HUES64 (cell line): Measurements from ENCODE around the gene HGS.

Experiments used
- H3K27ac ChIP-seq: 2 replicates; pipeline ENCODE4 v1.7.0; 2013; ENCODE audit warnings: low read depth, low read length, inconsistent platforms
- H3K27me3 ChIP-seq: 2 replicates; pipeline ENCODE4 v1.6.1; 2013; ENCODE audit warnings: mild to moderate bottlenecking, low read length; ENCODE audit not compliant: insufficient read depth
- H3K36me3 ChIP-seq: 2 replicates; pipeline ENCODE4 v1.6.1; 2013; ENCODE audit warnings: mild to moderate bottlenecking, low read length; ENCODE audit not compliant: insufficient read depth
- H3K4me1 ChIP-seq: 2 replicates; pipeline ENCODE4 v1.6.1; 2013; ENCODE audit warnings: mild to moderate bottlenecking, low read length, moderate library complexity; ENCODE audit not compliant: insufficient read depth
- H3K4me3 ChIP-seq: 2 replicates; pipeline ENCODE4 v1.5.1; 2013; ENCODE audit warnings: mild to moderate bottlenecking, low read length, moderate library complexity
- H3K9ac ChIP-seq: 2 replicates; pipeline ENCODE4 v1.6.1; 2013; ENCODE audit warnings: mild to moderate bottlenecking, low read depth, low read length
- H3K9me3 ChIP-seq: 2 replicates; pipeline ENCODE4 v1.6.1; 2013; ENCODE audit warnings: low read depth, low read length; ENCODE audit not compliant: insufficient read depth
- WGBS: fragments of 150-250, 120-280 bp; methylation state at CpG from one replicate; pipeline ENCODE4 v1.1.7; 2013; ENCODE audit warnings: missing lambda C conversion rate; 5-methylcytosine and 5-hydroxymethylcytosine counted together

The HGS gene

DNA sequence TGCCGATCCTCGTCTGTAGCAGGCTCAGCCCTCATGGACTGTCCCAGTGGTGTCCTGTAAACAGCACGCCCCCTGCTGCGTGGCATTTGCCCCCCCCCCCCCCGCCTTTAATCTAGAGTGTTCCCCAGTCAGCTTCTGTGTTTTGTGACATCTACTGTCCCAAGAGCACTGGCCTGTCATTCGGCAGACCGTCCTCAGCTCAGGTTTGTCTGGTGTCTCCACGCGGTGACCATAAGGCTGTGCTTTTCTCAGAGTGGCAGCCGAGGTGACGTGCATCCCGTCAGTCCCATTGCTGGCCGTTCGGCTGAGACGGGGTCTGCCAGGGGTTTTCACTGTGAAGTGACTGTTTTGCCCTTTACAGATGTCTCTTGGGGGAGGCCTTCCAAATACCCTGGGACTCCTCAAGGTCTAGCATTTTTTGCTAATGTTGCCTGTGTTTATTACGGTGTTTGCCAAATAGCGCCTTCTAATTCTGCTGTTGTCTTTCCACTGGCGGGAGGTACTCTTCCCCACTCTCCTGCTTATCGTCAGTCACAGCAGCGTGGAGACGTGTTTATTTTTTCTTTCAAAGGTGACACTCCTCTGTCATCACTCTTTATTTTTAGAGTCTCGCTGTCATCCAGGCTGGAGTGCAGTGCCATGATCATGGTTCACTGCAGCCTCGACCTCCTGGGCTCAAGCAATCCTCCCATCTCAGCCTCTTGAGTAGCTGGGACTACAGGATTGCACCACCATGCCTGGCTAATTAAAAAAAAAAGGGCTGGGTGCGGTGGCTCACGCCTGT lies 13.6 kb downstream of the HGS start:
- no peaks in the 10 kb centered on the region for H3K4me1 ChIP-seq
- no peak overlapping the region for H3K4me3 ChIP-seq
- H3K36me3 ChIP-seq: peaks cover 84% of the 10 kb centered on the region
- H3K27me3 ChIP-seq: no peaks in the 10 kb centered on the region
- WGBS: 92% methylated on average over 24 of the region's 25 CpGs
- no peak overlapping the region for H3K27ac ChIP-seq
- no peaks in the 10 kb centered on the region for H3K9me3 ChIP-seq
- no peak overlapping the region for H3K9ac ChIP-seq

DNA sequence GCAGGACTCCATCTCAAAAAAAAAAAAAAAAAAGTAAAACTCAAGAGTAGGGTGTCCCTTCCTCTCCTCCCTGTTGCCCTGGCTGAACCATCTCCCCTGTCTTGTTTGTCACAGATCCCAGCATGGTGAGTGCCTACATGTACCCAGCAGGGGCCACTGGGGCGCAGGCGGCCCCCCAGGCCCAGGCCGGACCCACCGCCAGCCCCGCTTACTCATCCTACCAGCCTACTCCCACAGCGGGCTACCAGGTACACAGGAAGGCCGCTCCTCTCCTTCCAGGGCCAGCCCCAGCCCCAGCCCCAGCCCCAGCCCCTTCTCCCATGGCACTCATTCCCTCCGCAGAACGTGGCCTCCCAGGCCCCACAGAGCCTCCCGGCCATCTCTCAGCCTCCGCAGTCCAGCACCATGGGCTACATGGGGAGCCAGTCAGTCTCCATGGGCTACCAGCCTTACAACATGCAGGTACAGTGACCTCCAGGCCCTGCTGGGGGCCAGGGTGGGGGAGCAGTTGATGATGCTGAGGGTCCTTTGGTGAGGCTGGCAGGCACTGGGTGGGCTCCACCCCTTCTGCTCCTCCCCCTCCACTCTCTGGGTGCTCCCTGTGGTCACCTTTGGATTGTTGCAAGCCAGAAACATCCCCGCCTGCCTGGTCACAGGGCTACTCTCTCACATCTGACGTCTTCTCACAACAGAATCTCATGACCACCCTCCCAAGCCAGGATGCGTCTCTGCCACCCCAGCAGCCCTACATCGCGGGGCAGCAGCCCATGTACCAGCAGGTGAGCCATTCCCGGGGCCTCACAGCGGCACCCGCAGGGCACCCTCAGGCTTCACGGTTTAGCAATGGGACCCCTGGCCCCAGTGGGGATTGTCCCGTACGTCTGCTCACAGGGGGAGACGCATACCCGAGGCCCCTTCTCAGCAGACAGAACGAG lies 16.8 kb downstream of the HGS start:
- peak overlapping the region; percentile 98; the same call in 1 of the 2 replicates for H3K4me3 ChIP-seq

DNA sequence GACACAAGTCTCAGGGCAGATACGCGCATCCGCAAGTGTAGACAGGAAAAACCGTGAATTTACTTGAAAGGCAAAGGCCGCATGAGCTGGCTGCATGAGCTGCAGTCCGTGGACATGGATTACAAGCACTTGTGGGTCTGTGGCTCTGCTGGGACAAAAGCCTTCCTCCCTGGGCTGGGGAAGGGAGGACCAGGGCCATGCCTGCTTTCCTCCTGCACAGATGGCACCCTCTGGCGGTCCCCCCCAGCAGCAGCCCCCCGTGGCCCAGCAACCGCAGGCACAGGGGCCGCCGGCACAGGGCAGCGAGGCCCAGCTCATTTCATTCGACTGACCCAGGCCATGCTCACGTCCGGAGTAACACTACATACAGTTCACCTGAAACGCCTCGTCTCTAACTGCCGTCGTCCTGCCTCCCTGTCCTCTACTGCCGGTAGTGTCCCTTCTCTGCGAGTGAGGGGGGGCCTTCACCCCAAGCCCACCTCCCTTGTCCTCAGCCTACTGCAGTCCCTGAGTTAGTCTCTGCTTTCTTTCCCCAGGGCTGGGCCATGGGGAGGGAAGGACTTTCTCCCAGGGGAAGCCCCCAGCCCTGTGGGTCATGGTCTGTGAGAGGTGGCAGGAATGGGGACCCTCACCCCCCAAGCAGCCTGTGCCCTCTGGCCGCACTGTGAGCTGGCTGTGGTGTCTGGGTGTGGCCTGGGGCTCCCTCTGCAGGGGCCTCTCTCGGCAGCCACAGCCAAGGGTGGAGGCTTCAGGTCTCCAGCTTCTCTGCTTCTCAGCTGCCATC lies 17.7 kb downstream of the HGS start:
- 90% methylated on average over 23 of the region's 23 CpGs for WGBS
- H3K36me3 ChIP-seq: peaks cover 66% of the 10 kb centered on the region
- H3K9me3 ChIP-seq: no peaks in the 10 kb centered on the region
- H3K9ac ChIP-seq: peak overlapping the region; percentile 99
- H3K27ac ChIP-seq: no peak overlapping the region
- H3K4me3 ChIP-seq: peak overlapping the region; percentile 98
- no peaks in the 10 kb centered on the region for H3K4me1 ChIP-seq
- H3K27me3 ChIP-seq: no peaks in the 10 kb centered on the region

More for the DNA sequence above, 16.8 kb downstream of the HGS start:
- WGBS: 95% methylated on average over 25 of the region's 25 CpGs
- peaks cover 66% of the 10 kb centered on the region for H3K36me3 ChIP-seq
- no peak overlapping the region for H3K27ac ChIP-seq
- H3K4me1 ChIP-seq: no peaks in the 10 kb centered on the region
- no peaks in the 10 kb centered on the region for H3K9me3 ChIP-seq
- peak overlapping the region; percentile 99; the same call in 1 of the 2 replicates for H3K9ac ChIP-seq
- H3K27me3 ChIP-seq: no peaks in the 10 kb centered on the region

DNA sequence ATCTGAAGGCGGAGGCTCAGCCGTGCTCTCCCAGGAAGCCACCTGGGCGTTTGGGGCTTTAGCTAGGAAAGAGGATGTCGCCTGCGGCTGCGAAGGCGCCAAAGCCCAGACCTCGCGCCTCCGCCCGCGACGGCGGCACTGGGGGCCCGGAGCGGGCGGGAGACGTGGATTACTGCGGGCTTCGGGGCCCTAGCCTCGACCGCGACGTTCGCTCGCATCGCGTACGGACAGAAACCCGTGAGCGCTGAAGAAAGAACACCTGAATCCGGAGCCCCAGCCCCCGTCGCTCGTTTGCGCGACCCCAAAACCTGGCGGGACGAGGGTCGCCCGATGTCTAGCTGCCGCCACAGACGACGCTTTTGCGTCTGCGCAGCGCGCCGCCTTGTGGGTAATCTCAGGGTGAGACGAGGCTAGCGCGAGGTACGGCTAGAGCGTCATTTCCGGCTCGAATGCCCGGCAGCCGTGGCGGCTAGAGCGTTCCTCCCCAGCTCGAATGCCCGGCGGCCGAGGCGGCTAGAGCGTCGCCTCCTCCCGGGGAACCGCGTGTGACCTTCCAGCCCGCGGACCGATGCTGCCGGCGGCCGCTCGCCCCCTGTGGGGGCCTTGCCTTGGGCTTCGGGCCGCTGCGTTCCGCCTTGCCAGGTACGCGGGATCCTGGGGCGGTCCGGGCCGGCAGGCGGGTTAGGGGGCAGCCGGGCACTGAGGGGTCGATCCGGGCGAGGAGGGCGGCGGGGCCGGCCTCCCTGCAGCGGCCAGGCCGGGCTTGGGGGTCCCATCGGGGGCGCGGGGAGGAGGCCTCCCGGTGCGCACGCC lies 19.3 kb downstream of the HGS start, which contains the start of gene MRPL12:
MRPL12 (plus strand) TSS at position 434 of the 813 bp plus-strand sequence; CDS start at position 569, 135 bp downstream.
- peaks cover 66% of the 10 kb centered on the region for H3K36me3 ChIP-seq
- H3K4me1 ChIP-seq: no peaks in the 10 kb centered on the region
- H3K27me3 ChIP-seq: no peaks in the 10 kb centered on the region
- WGBS: under 1% methylated on average over 102 of the region's 102 CpGs
- H3K9me3 ChIP-seq: no peaks in the 10 kb centered on the region
- H3K4me3 ChIP-seq: peak within 1 kb of the TSS; percentile 98
- H3K27ac ChIP-seq: peak within 1 kb of the TSS; percentile 94
- H3K9ac ChIP-seq: peak within 1 kb of the TSS; percentile 99

DNA sequence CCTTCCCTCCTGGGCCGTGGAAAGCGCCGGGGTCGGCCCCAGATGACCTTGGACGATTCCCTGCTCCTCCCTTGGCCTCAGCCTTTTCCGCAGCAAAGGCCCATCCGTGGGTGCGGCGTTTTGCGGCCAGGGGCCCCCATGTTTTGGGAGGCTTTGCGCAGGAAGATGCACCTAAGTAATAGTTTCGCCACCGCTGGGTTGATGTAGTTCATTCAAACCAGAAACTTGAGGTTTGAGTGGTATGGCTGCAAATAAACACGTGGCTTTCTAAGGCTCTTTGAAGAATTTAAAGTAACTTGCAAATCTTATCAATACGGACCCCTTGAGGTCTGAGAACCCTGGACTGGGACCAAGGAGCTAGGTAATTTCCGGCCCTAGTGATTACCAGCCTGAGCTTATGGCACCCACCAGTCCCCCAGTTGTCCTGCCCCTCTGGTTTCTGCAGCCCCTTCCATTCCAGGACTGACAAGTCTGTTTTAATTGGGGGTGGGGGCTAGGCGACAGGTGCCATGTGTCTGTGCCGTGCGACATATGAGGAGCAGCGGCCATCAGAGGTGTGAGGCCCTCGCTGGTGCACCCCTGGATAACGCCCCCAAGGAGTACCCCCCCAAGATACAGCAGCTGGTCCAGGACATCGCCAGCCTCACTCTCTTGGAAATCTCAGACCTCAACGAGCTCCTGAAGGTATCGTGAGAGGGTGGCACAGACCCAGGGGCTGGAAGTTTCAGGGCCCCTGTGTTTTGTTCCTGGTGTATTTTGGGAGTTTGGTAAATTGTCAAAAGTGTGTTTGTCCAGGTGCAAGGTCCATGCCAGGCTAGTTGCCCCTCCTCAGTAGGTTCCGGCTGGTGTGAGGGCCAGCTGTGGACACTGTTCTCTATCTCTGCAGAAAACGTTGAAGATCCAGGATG lies 20.2 kb downstream of the HGS start:
- peaks cover 58% of the 10 kb centered on the region for H3K36me3 ChIP-seq
- H3K27me3 ChIP-seq: no peaks in the 10 kb centered on the region
- no peaks in the 10 kb centered on the region for H3K9me3 ChIP-seq
- no peaks in the 10 kb centered on the region for H3K4me1 ChIP-seq
- peak overlapping the region; percentile 98 for H3K4me3 ChIP-seq
- H3K9ac ChIP-seq: peak overlapping the region; percentile 99
- 36% methylated on average over 27 of the region's 27 CpGs for WGBS
- peak overlapping the region; percentile 77 for H3K27ac ChIP-seq

DNA sequence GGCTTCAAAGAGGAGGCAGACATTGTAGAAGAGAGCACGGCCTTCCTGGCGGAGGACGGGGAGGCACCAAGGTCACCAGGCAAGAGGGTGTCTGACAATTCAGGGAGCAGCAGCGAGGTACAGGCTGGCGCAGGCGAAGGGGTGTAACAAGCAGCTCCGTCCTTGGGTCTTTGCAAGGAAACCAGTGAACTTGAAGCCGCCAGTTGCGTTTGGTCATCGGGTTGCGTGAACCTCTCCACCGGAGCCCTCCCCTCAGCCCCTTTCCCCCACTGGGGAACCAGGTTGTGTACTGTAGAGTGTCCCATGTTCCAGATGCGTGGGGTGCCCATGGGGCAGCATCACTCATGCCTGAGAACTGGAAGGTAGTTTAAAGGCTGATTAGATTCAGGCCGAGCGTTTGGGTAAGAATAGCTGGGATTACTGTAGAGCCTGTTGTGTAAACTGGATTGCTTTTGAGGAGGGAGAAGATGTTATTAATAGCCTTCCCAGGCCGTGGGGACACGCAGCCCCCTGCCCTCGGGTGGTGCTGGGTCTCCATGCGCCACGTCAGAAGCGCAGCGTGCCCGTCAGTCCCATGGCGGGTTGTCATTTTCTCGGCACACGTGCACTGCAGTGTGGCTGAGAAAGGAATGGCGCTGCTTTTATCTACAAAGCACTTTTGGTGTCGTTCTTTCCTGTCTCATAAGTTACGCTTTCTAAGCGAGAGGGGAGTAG lies 21.9 kb downstream of the HGS start:
- Histone ChIP-seq H3K36me3 (peaks cover 50% of the 10 kb centered on the region), H3K4me3 (no peak overlapping the region), H3K4me1 (peaks cover 4% of the 10 kb centered on the region; the same call in 1 of the 2 replicates), H3K9ac (no peak overlapping the region), H3K27me3 (no peaks in the 10 kb centered on the region), H3K27ac (no peak overlapping the region), H3K9me3 (no peaks in the 10 kb centered on the region)
- WGBS: 95% methylated on average over 30 of the region's 30 CpGs

DNA sequence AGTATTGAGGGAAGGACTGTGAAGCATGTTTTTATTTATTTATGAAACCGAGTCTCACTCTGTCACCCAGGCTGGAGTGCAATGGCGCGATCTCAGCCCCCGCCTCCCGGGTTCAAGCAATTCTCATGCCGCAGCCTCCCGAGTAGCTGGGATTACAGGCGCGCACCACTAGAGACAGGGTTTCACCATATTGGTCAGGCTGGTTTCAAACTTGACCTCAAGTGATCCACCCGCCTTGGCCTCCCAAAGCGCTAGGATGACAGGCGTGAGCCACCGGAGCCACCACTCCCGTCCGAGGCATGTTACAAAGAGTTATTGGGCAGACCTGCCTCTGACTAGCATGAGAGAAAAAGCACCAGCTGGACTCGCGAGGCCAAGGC lies 22.4 kb downstream of the HGS start:
- H3K36me3 ChIP-seq: peaks cover 44% of the 10 kb centered on the region

DNA sequence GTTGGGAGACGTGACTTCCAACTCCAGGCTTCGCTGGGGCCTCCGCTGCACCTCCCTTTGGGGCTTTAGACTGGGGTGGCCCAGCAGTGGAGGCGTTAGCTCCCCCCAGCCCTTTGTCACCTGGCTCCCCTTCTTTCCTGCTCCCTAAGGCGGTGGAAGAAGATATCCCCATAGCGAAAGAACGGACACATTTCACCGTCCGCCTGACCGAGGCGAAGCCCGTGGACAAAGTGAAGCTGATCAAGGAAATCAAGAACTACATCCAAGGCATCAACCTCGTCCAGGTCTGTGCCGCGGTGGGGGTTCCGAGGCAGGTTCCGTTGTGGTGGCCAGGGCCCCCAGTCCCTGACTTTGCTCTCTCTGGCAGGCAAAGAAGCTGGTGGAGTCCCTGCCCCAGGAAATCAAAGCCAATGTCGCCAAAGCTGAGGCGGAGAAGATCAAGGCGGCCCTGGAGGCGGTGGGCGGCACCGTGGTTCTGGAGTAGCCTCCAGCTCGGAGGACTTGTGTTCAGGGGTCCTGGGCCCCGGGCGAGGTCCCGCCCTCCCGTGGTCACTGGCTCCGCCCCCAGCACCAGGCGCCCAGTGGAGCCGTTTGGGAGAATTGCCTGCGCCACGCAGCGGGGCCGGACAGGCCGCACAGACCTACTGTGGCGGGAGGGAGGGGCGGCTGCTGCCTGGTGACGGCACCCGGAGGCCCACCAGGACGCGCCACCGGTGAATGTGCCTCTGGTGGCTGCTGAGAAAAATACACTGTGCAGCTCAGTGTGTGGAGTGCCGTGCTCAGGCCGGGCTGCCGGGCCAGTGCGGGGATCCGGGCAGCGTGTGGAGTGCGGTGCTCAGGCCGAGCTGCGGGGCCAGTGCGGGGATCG lies 23.2 kb downstream of the HGS start:
- 95% methylated on average over 54 of the region's 54 CpGs for WGBS
- no peak overlapping the region for H3K4me3 ChIP-seq
- no peaks in the 10 kb centered on the region for H3K27me3 ChIP-seq
- H3K36me3 ChIP-seq: peaks cover 36% of the 10 kb centered on the region
- no peaks in the 10 kb centered on the region for H3K9me3 ChIP-seq
- H3K4me1 ChIP-seq: peaks cover 4% of the 10 kb centered on the region; the same call in 1 of the 2 replicates
- H3K27ac ChIP-seq: no peak overlapping the region
- H3K9ac ChIP-seq: no peak overlapping the region

More for the DNA sequence above, 22.4 kb downstream of the HGS start:
- Histone ChIP-seq H3K27ac (no peak overlapping the region), H3K4me3 (no peak overlapping the region), H3K9me3 (no peaks in the 10 kb centered on the region), H3K4me1 (peaks cover 4% of the 10 kb centered on the region; the same call in 1 of the 2 replicates), H3K9ac (no peak overlapping the region), H3K27me3 (no peaks in the 10 kb centered on the region)
- whole genome bisulfite sequencing: 96% methylated on average over 17 of the region's 17 CpGs
